Activated T-cell treated with anti-CD3 and anti-CD28 coated beads for 4 hours (primary cell): ENCODE data around the gene USP46.

Experiments
- DNase-seq: peaks from one replicate; pipeline ENCODE4 v3.0.0-alpha.2; 2020

The USP46 gene

GRCh38 chr4:52651996-52652672, 7.0 kb downstream of the USP46 start:
- DNase-seq = no peak

GRCh38 chr4:52648836-52649235, 10.3 kb downstream of the USP46 start:
- no peak for DNase-seq

GRCh38 chr4:52646741-52647140, 12.4 kb downstream of the USP46 start:
- no peak for DNase-seq

GRCh38 chr4:52646096-52646495, 13.0 kb downstream of the USP46 start:
- no peak for DNase-seq

DNA sequence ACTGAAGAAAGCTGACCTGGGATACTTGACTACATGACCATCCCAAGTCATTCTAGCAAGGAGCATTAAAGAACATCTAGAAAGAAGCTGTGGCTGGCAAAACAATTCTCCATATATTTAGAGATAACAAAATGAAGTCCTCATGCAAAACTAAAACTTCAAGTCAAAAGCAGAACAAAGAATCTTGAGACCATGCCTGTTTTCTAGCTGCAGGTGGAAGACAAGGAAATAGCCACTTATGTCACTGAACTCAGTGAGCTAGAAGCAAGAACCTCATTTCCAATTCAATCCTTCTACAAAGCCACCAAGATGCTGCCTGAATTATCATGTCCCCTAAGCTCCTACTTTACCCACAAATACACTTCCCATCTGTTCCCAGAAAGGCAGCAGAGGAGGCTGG, 13.8 kb downstream of the USP46 start:
- DNase-seq = no peak

GRCh38 chr4:52643785-52644244, 15.3 kb downstream of the USP46 start:
- no peak for DNase-seq

GRCh38 chr4:52643190-52643589, 15.9 kb downstream of the USP46 start:
- no peak for DNase-seq

DNA sequence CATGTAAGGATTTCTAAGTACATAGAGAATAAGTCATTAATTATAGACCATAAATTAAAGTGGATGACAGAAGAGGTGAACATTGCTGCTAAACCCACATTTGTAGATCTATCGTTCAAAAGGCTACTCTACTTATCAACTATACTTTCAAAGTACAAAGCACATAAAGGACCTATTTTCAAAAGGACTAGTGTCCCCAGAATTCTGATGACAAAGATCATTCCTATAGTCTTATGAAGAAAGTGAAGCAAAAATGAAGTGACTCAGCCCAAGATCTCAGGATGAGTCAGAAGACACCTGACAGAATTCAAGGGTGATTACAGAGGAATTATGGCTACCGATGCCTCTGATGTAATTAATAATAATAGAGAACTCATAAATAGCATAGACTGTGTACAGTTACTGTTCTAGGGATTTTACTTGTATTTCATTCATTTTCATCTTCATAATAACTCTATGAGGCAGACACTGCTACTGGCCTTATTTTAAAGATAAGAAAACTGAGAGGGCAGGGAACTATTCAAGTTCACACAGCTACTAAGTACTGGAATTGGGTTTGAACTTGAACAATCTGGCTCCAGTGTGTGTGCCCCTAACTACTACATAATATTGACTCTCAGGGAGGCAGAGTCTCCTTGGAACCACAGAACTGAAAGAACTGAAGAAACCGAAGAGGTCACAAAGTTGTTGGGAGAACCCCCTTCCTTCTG, 17.1 kb downstream of the USP46 start:
- DNase-seq = no peak

GRCh38 chr4:52640808-52641565, 18.1 kb downstream of the USP46 start:
- DNase-seq = no peak

DNA sequence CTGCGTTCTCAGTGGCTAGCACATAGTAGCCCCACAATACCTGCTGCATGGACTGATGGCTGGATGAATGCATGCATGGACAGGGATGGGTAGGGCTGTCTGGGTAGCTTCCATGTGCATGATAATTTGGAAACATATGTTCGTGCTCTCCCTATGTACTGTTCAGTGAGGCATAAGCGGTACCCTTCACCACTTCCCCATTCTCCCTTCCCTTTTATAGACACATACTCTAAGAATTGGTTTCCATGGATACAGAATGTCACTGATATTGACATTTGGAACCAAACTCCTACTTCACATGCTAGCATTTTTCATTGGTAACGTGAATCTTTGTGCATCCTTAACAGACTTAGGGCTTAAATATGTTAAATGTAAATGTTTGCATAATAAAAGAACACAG, 20.4 kb downstream of the USP46 start:
- no peak for DNase-seq

DNA sequence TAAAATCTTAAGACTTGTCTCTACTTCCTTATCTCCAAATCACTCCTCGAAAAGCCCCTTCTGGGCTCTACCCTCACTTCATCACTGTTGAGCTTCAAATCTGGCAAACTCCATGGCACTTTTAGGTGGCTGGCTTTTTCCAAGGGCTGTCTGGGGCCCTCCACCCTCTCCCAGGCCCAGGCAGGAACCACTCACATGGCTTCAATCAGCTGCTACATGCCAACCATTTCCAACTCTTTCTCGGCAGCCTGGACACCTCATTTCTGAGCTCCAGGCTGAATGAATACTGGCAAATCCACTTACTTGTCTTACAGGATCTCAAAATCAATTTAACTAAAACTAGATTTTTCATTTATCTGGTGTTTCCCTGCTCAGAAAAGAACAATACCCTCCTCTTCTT, 22.0 kb downstream of the USP46 start:
- DNase-seq = no peak

- no peak for DNase-seq
These were observed 23.5 kb downstream of the USP46 start for GRCh38 chr4:52635560-52635959.

- DNase-seq = no peak
These were observed 24.0 kb downstream of the USP46 start for GRCh38 chr4:52635130-52635529.

- no peak for DNase-seq
These were observed 25.3 kb downstream of the USP46 start for GRCh38 chr4:52633846-52634245.

DNA sequence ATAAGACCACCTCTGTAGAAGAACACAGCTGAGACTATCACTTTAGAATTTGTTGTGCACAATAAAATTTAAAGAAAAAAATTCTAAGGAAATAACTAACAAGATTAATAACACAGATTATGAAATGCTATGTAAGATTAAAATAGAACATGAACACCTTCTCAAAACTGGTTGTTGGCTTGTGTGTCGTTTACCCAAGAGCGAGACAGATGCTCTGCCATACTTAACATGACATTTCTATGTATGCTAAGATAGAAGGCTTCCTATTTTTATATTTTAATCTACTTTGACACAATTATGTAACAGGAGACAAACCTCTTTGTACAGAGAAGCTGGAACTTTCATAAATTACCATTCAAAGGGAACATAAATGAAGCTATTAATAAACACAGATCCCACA, 30.1 kb downstream of the USP46 start:
- DNase-seq = no peak

- no peak for DNase-seq
These were observed 30.6 kb downstream of the USP46 start for GRCh38 chr4:52628543-52628942.

DNA sequence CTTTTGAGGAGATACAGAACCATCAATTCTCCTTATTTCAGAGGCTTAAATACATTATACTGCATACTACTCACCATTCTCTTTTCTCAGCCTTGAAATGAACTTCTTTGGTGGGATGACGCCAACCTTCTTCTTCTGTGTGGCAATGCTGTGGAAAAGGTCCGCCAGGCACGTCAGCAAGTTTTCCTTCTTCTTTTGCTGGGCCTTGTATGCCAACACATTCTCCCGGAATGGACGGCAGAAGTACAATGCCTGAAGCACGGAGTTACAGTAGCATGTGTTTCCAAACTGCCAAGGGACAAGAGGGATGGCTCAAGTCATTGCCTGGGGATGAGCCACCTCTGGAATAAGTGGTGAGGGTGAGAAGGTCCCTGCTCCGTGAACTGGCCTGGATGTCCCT, 31.2 kb downstream of the USP46 start:
- no peak for DNase-seq

GRCh38 chr4:52625216-52625615, 33.9 kb downstream of the USP46 start:
- no peak for DNase-seq

DNA sequence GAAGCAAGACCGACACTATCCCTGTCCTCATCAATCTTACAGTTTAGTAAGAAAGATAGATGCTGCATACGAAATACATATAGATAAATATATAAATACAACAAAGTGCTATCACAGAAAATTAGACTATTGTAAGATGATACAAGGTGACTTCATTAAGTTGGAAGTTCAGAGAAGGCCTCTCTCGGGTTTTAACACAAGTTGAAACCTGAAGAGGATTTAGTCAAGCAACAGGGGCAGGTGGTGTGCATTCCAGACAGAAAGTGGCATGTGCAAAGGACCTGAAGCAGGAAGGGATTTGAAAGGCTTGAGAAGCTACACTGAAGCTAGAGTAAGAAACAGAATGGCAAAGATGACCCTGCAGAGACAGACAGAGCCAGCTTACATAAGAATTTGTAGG, 36.5 kb downstream of the USP46 start:
- no peak for DNase-seq

- no peak for DNase-seq
These were observed 37.5 kb downstream of the USP46 start for GRCh38 chr4:52621567-52621966.

DNA sequence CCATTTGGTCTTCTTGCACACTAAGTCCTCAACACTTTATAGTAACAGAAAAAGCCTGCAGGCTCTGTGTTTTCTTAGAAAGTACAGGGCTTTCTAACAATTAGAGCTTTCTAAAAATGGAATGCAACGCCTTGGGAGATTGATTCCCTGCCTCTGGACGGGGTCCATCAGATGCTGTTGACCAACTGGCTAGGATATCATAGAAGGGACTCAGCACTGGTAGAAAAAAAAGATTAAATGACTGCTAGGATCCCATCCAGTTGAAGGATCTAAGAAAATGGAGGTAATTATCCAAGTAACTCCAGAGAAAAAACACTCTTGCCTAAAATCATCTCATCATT, 39.5 kb downstream of the USP46 start:
- DNase-seq = no peak

- no peak for DNase-seq
These were observed 40.1 kb downstream of the USP46 start for GRCh38 chr4:52618795-52619590.

DNA sequence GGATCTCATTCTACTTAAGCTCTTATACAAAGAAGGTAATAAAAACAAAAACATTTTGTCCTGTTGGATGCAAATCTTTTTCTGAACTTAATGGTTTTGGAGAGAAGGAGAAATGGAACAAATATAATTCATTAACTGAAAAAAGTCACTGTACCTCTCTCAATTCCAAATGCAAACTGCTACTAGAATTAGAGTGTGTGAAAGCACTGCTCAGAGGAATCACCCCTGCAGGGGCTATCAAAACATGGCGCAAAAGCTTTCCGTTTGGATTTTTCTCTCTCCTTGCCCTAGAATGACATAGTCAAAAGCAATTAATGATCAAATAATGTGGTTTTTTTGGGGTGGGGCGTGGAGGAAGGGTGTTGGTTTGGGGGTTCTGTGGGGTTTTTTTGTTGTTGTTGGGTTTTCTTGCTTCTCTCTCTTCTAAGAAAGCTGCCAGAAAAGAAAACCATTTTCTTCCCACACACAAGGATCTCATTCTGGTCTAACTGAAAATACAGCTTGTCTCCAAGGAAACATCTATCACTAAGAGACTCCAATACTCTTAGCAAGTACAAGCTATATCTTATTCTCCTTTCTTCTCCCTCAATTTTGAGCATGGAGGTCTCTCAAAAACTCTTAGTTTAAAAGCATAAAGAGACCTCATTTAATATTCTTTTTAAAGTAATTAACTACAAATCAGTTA, 41.6 kb downstream of the USP46 start:
- DNase-seq = no peak
